ENCODE data around the gene FKBP8. TPM values are rescaled to one million over a fixed set of nuclear protein-coding genes. Genes with fewer than 3 reads are reported as not detected.

Gene FKBP8
- total RNA-seq, 2 experiments from 2014 or later = 147 to 152 TPM

DNA sequence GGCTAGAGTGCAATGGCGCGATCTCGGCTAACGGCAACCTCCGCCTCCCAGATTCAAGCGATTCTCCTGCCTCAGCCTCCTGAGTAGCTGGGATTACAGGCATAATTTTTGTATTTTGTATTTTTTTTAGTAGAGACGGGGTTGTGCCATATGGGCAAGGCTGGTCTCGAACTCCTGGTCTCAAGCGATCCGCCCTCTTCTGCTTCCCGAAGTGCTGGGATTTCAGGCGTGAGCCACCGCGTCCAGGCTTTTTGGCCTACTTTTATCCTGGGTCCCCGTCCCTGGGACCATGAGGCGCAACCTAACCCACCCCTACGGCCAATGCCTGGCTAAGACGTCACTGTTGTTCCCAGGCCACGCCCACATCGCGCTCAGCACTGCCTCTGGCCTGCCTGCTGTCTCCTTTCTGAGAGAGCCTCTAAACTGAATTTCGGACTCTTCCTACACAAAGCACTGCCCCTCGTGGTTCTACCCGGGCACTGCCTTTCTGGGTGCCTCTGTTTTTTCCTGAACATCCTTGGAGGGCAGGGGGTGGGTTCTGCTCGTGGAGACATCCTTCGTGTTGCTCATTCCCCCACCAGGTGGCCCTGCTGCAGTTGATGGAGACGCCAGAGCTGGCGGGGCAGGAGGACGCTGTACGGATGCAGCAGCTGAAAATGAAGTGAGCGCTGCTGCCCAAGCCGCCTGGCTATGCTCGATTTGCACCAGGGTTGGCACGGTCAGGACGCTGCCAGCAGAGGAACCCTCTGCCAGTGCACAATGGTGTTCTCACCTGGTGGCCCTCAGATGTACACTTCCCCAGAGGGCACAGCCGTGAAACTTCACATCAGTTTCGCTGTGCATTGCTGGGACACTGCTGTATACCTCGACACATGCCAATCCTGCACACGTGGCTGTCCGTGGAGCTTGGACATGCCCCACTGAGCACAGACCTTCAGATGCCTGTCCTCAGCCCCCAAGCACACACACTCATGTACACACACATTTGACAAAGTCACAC lies 47.2 kb upstream of the FKBP8 start:
- H3K4me1 ChIP-seq (ENCODE audit: insufficient read depth, low read length) = peaks cover 58% of the 10 kb centered on the region
- intact Hi-C loops (cut with DNase I, micrococcal nuclease) = loop anchor here in 1 of 2 experiments (5.0 to 10.0 kb wide), 5 partner anchors 92 to 444 kb away; partner anchors contain the start of genes ARMC6, COPE, CRTC1 and DDX49
- peaks cover 8% of the 10 kb centered on the region for H3K36me3 ChIP-seq (ENCODE audit: insufficient read depth, low read length)
- Mint-ChIP-seq H3K4me3 (peak overlapping the region; percentile 74), H3K9me3 (no peaks in the 10 kb centered on the region), H3K27me3 (no peaks in the 10 kb centered on the region), H3K27ac (peak overlapping the region; percentile 95), H3K4me1 (ENCODE audit: low read depth) (peaks cover 45% of the 10 kb centered on the region), H3K36me3 (ENCODE audit: low read depth) (peaks cover 8% of the 10 kb centered on the region)
- TF ChIP-seq, protein P1, sequence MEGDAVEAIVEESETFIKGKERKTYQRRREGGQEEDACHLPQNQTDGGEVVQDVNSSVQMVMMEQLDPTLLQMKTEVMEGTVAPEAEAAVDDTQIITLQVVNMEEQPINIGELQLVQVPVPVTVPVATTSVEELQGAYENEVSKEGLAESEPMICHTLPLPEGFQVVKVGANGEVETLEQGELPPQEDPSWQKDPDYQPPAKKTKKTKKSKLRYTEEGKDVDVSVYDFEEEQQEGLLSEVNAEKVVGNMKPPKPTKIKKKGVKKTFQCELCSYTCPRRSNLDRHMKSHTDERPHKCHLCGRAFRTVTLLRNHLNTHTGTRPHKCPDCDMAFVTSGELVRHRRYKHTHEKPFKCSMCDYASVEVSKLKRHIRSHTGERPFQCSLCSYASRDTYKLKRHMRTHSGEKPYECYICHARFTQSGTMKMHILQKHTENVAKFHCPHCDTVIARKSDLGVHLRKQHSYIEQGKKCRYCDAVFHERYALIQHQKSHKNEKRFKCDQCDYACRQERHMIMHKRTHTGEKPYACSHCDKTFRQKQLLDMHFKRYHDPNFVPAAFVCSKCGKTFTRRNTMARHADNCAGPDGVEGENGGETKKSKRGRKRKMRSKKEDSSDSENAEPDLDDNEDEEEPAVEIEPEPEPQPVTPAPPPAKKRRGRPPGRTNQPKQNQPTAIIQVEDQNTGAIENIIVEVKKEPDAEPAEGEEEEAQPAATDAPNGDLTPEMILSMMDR (IDR thresholded peaks at IDR 0.05) = no peak
- no peaks in the 10 kb centered on the region for H3K27me3 ChIP-seq (ENCODE audit: control insufficient read depth in 1 of 2, insufficient read depth in 2 of 2, low read length in 2 of 2)
- ChIA-PET CTCF (interaction anchor here (1.3 to 3.7 kb wide), 2 partner anchors 71 to 94 kb away, joined by 5 to 17 read pairs; no protein-coding TSS in a partner anchor), POLR2A (interaction anchor here (2.3 to 5.9 kb wide), 5 partner anchors 18 to 329 kb away, joined by 10 to 120 read pairs (median 21); partner anchors contain the start of genes COPE, DDX49, ELL and FKBP8)
- DNase-seq = peak in 3 of 14 experiments; percentile 42 to 60 (median 43)
- H3K9me3 ChIP-seq (ENCODE audit: control insufficient read depth in 1 of 2, insufficient read depth in 1 of 2, low read length in 2 of 2) = no peaks in the 10 kb centered on the region
- H3K4me3 ChIP-seq (ENCODE audit: low read length) = no peak overlapping the region
- no peak for ATAC-seq (ENCODE audit: poor library complexity)
- H3K27ac ChIP-seq (ENCODE audit: low read depth in 1 of 2, low read length in 2 of 2) = no peak overlapping the region

DNA sequence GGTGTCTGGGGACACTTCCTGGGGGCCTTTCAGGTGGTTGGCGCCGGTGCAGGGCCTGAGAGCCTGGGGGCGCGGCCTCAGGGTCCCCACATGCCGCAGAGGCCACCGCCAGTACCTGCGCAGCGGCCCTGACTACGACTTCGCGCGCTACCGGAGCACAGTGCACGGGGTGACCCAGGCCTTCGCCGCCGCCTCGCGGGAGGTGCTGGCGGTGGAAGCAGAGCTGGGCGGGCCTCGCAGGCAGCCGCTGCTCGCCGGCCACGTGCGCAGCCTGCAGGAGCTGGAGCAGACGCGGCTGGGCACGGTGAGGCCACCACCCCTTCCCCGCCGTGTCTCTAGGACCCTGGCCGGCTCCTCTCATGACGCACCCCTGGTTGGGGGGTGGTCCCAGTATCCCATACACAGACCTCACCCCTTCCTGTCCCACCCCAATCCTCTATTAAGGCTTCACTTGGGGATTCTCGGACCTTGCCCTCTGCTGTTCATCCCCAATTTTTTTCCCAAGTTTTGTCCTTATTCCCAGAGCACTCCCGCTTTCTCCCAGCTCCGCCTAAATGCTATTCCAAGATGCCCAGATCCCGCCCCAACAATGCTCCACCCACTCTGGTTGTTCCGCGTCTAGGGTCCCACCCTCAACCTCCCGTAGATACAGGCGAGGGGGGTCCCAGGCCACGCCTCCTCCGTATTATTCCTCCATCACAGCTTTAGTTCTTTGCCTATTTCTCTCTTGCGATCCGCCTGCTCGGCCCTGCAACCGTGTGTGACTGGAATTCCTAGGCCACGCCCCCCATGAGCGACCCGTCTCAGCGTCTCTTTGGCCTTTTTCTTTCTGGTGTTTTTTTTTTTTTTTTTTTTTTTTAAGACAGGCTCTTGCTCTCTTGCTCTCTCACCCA lies 46.3 kb upstream of the FKBP8 start:
- Mint-ChIP-seq H3K9me3 (no peaks in the 10 kb centered on the region), H3K4me1 (ENCODE audit: low read depth) (peaks cover 43% of the 10 kb centered on the region), H3K4me3 (peak overlapping the region; percentile 89), H3K36me3 (ENCODE audit: low read depth) (peaks cover 8% of the 10 kb centered on the region), H3K27ac (peak overlapping the region; percentile 95), H3K27me3 (no peaks in the 10 kb centered on the region)
- no peaks in the 10 kb centered on the region for H3K27me3 ChIP-seq (ENCODE audit: control insufficient read depth in 1 of 2, insufficient read depth in 2 of 2, low read length in 2 of 2)
- peak in 13 of 14 experiments; percentile 50 to 92 (median 68) for DNase-seq
- CTCF ChIA-PET = interaction anchor here (0.7 to 3.7 kb wide), 10 partner anchors 18 to 330 kb away, joined by 3 to 26 read pairs (median 4); partner anchors contain the start of genes COPE, DDX49, FKBP8 and UBA52
- ATAC-seq (ENCODE audit: poor library complexity) = peak; percentile 67
- no peaks in the 10 kb centered on the region for H3K9me3 ChIP-seq (ENCODE audit: control insufficient read depth in 1 of 2, insufficient read depth in 1 of 2, low read length in 2 of 2)
- H3K36me3 ChIP-seq (ENCODE audit: insufficient read depth, low read length) = peaks cover 8% of the 10 kb centered on the region
- H3K4me1 ChIP-seq (ENCODE audit: insufficient read depth, low read length) = peaks cover 55% of the 10 kb centered on the region
- intact Hi-C loops (cut with DNase I, micrococcal nuclease) = loop anchor here (1.0 to 10.0 kb wide), 10 partner anchors 19 to 445 kb away; partner anchors contain the start of genes ELL (in 2 of the 2), FKBP8 (in 2 of the 2), ARMC6 (in 1 of the 2) and COPE (in 1 of the 2)
- peak overlapping the region; percentile 76 for H3K4me3 ChIP-seq (ENCODE audit: low read length)
- TF ChIP-seq, protein P1 (IDR thresholded peaks at IDR 0.05) = no peak
- peak overlapping the region; percentile 77 to 88 for H3K27ac ChIP-seq (ENCODE audit: low read depth in 1 of 2, low read length in 2 of 2)
- POLR2A ChIA-PET = interaction anchor here (0.7 to 5.9 kb wide), 25 partner anchors 9 to 330 kb away, joined by 3 to 120 read pairs (median 5); partner anchors contain the start of genes COPE, DDX49, ELL and FKBP8
